GM12892 (cell line): ENCODE measurements around the gene PLAGL2.

Experiments used
- POLR2A ChIP-seq: IDR thresholded peaks from 2 replicates; pipeline ENCODE4 v1.6.1; 2011; ENCODE audit warnings: low read depth, low read length, control low read depth
- POLR2AphosphoS5 ChIP-seq: IDR thresholded peaks from 2 replicates; pipeline ENCODE4 v1.6.1; 2011; ENCODE audit warnings: low read depth, low read length, control low read depth
- TAF1 ChIP-seq: IDR thresholded peaks from 2 replicates; pipeline ENCODE4 v1.6.1; 2011; ENCODE audit warnings: low read depth, mild to moderate bottlenecking, control low read depth, low read length, borderline replicate concordance

DNA sequence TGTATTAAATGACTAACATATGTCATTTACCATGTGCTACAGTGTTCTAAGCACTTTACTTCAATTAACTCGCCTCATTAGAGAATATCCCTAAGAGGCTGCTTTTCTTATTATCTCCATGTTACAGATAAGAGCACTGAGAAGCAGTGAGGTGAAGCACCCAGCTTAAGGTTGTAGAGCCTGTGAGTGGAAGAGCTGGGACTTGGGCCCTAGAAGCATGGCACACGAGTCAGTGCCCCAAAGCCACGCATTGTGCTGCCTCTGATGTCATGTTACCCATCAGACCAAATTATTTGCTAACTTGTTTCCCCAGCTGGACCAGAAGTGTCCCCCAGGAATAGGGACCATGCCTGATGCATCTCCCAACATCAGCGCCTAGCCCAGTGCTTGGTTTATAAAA, 34.3 kb upstream of the PLAGL2 start:
- TF ChIP-seq POLR2A, result no peak
- no peak for TF ChIP-seq POLR2AphosphoS5
- TF ChIP-seq TAF1, result no peak
